GM13977 (cell line): ENCODE data around the gene MST1R.
A peak's percentile ranks its signal among the peaks of the same experiment; 100 is the strongest.

Experiments used
- DNase-seq: peaks from one replicate; pipeline ENCODE4 v3.0.0; 2012; ENCODE audit warnings: low spot score
- CTCF ChIP-seq: IDR thresholded peaks from 2 replicates; pipeline ENCODE4 v1.5.1; 2012; ENCODE audit warnings: mild to moderate bottlenecking, control low read depth; ENCODE audit not compliant: insufficient read depth; ENCODE audit errors: extremely low read depth, missing control alignments
- in situ Hi-C: fragments of 300-500 bp; cut with MboI; formaldehyde crosslinking; loops from one replicate; pipeline ENCODE4 v1.12.0; 2022; ENCODE audit warnings: low sequenced_read_pairs, low pct_unique_long_range_greater_than_20kb, mixed read lengths, inconsistent platforms; ENCODE audit not compliant: unreplicated experiment

MST1R gene

GRCh38 chr3:49903451-49904424 is at the start of gene MST1R:
Gene MST1R, minus strand, starts transcription at chr3:49903873. Its CDS starts 264 bp downstream, at chr3:49903609.
- in situ Hi-C loops, result no loop called here
- peak; percentile 93 for DNase-seq
- no peak for TF ChIP-seq CTCF

- TF ChIP-seq CTCF, result no peak
- DNase-seq, result no peak
- in situ Hi-C loops, result no loop called here
These were observed 49.3 kb upstream of the MST1R start for GRCh38 chr3:49952924-49953323.

GRCh38 chr3:49942651-49943050 is 39.0 kb upstream of the MST1R start:
- no peak for TF ChIP-seq CTCF
- DNase-seq, result no peak
- in situ Hi-C loops, result no loop called here

- TF ChIP-seq CTCF, result no peak
- DNase-seq, result no peak
- in situ Hi-C loops, result no loop called here
These were observed 37.1 kb upstream of the MST1R start for GRCh38 chr3:49940667-49941249.

- in situ Hi-C loops, result no loop called here
These were observed 36.4 kb upstream of the MST1R start, which contains the start of gene RBM6 for GRCh38 chr3:49939858-49940666. Gene RBM6, plus strand, starts transcription at chr3:49940150. Its CDS starts 22,492 bp downstream, at chr3:49962642.

More at GRCh38 chr3:49939858-49940666, 36.4 kb upstream of the MST1R start, which contains the start of gene RBM6:
- TF ChIP-seq CTCF, result no peak
- peak; percentile 96 for DNase-seq
